K562 (cell line): ENCODE data around the gene FOXA3. TPM values are rescaled to one million over a fixed set of nuclear protein-coding genes. Genes with fewer than 3 reads are reported as not detected.
A peak's percentile ranks its signal among the peaks of the same experiment; 100 is the strongest.

Experiments used
- AFF1 ChIP-seq, 2 experiments: fragments of 450-650 bp; IDR thresholded peaks; 2 replicates each; pipeline ENCODE4 v1.6.1; 2018; ENCODE audit warnings: mild to moderate bottlenecking in 2 of 2, low read depth in 1 of 2; ENCODE audit not compliant: partially characterized antibody in 2 of 2
- BRCA1 ChIP-seq, 2 experiments: fragments of 450-650 bp in 1 of 2; sonication (generic) in 1 of 2; formaldehyde crosslinking in 1 of 2; IDR thresholded peaks; 2 replicates each; pipeline versions ENCODE4 v1.5.0 to v1.6.1; 2017 to 2020; ENCODE audit warnings: mild to moderate bottlenecking in 1 of 2, missing genetic modification reagents in 1 of 2
- FIP1L1 ChIP-seq: fragments of 200-400 bp; formaldehyde crosslinking; IDR thresholded peaks from 2 replicates; pipeline ENCODE4 v1.6.1; 2018; ENCODE audit warnings: mild to moderate bottlenecking, low read depth, low read length; ENCODE audit not compliant: poor library complexity, severe bottlenecking
- HNRNPL ChIP-seq: fragments of 200-400 bp; formaldehyde crosslinking; IDR thresholded peaks from 2 replicates; pipeline ENCODE4 v1.6.1; 2017; ENCODE audit warnings: low read depth, mild to moderate bottlenecking, low read length
- HOXB6 ChIP-seq: fragments of 250-450 bp; sonication (Bioruptor Pico); IDR thresholded peaks from 2 replicates; pipeline ENCODE4 v1.5.1; 2022; ENCODE audit warnings: mild to moderate bottlenecking, borderline replicate concordance
- JUN ChIP-seq, 2 experiments: sonication (generic) in 1 of 2; formaldehyde crosslinking in 1 of 2; IDR thresholded peaks; 2 replicates each; pipeline versions ENCODE4 v1.6.1 to v1.8.0; 2012 to 2022; ENCODE audit warnings: borderline replicate concordance in 2 of 2, mild to moderate bottlenecking in 2 of 2, improper control_type of control experiment in 1 of 2, low read depth in 1 of 2, low read length in 1 of 2, missing genetic modification reagents in 1 of 2
- MTA3 ChIP-seq: fragments of 450-650 bp; formaldehyde crosslinking; IDR thresholded peaks from 2 replicates; pipeline ENCODE4 v1.6.1; 2017; ENCODE audit warnings: mild to moderate bottlenecking, borderline replicate concordance
- OTX1 ChIP-seq: fragments of 450-650 bp; formaldehyde crosslinking; IDR thresholded peaks from 2 replicates; pipeline ENCODE4 v1.4.0; 2022; ENCODE audit warnings: mild to moderate bottlenecking
- PHF8 ChIP-seq: fragments of 200-600 bp; sonication (generic); IDR thresholded peaks from 2 replicates; pipeline ENCODE4 v1.6.1; 2012; ENCODE audit warnings: mixed run types, mild to moderate bottlenecking, inconsistent platforms, low read length, moderate library complexity, borderline replicate concordance
- PKNOX1 ChIP-seq: fragments of 450-650 bp; IDR thresholded peaks from 2 replicates; pipeline ENCODE4 v1.6.1; 2016
- SRSF3 ChIP-seq: fragments of 200-400 bp; formaldehyde crosslinking; IDR thresholded peaks from 2 replicates; pipeline ENCODE4 v1.6.1; 2016; ENCODE audit warnings: mild to moderate bottlenecking, low read length, moderate library complexity; ENCODE audit not compliant: insufficient read depth
- ZBTB1 ChIP-seq: sonication (generic); formaldehyde crosslinking; IDR thresholded peaks from 2 replicates; pipeline ENCODE4 v1.8.1; 2023; ENCODE audit warnings: missing genetic modification reagents, low read depth, mild to moderate bottlenecking, borderline replicate concordance
- ZBTB12 ChIP-seq: fragments of 250-450 bp; sonication (Bioruptor Pico); IDR thresholded peaks from 2 replicates; pipeline ENCODE4 v1.4.0; 2020
- ZBTB17 ChIP-seq: fragments of 450-650 bp; formaldehyde crosslinking; IDR thresholded peaks from 2 replicates; pipeline ENCODE4 v1.4.0; 2020; ENCODE audit warnings: mild to moderate bottlenecking
- ZBTB34 ChIP-seq: fragments of 250-450 bp; sonication (Bioruptor Pico); IDR thresholded peaks from 2 replicates; pipeline ENCODE4 v1.8.0; 2021; ENCODE audit warnings: mild to moderate bottlenecking, moderate library complexity
- ZNF124 ChIP-seq: sonication (generic); formaldehyde crosslinking; IDR thresholded peaks from 2 replicates; pipeline ENCODE4 v1.8.1; 2022; ENCODE audit warnings: missing genetic modification reagents
- ZNF274 ChIP-seq: IDR thresholded peaks from 2 replicates; pipeline ENCODE4 v1.6.1; 2011; ENCODE audit warnings: low read depth, mild to moderate bottlenecking, low read length, moderate library complexity, borderline replicate concordance
- ZNF436 ChIP-seq: fragments of 250-450, 450-650 bp; sonication (Bioruptor Pico); formaldehyde crosslinking; IDR thresholded peaks from 2 replicates; pipeline ENCODE4 v1.7.0; 2020; ENCODE audit warnings: mild to moderate bottlenecking
- polyA plus RNA-seq, 8 experiments: library from polyadenylated mRNA; depleted of rRNA in 4 of 8; stranded (reverse) in 5 of 8; unstranded in 3 of 8; fragments of >200 nt; fragmentation: Nextera tagmentation in 2 of 8; fragmentation: Illumina TruSeq in 1 of 8; extraction: Ambion mirVana in 2 of 8; extraction: Trizol in 1 of 8; gene quantifications; 2 replicates each; pipeline versions ENCODE4 v1.2.1 to v1.2.3, GENCODE V29; 2011 to 2014; ENCODE audit warnings: inconsistent platforms in 1 of 8, missing spikeins in 1 of 8
- total RNA-seq, 7 experiments: library from RNA; depleted of rRNA in 6 of 7; stranded (reverse); fragments of >200 nt in 6 of 7; fragmentation: Illumina TruSeq in 2 of 7; extraction: Trizol in 2 of 7; gene quantifications; 2 replicates each; pipeline versions ENCODE4 v1.2.1 to v1.2.3, GENCODE V29; 2011 to 2021; ENCODE audit warnings: low replicate concordance in 1 of 7

The FOXA3 gene
- total and polyA plus RNA-seq, 9 of the 15 experiments (the other 6 are each of a cell fraction or from before 2014, with no cell fraction given) = 1.3 to 15.5 (median 4.7) TPM

GRCh38 chr19:45882652-45883585, 18.8 kb downstream of the FOXA3 start (continued):
- TF ChIP-seq AFF1 (IDR thresholded peaks at IDR 0.05; ENCODE audit: low read depth in 1 of 2, partially characterized antibody in 2 of 2) (peak in 1 of 2 experiments; percentile 71), ZBTB17 (CRISPR knock-in tag) (no peak), ZBTB12 (CRISPR knock-in tag) (no peak), HNRNPL (no peak), ZBTB1 (CRISPR knock-in tag) (no peak), SRSF3 (no peak), FIP1L1 (peak; percentile 50), ZNF436 (CRISPR knock-in tag) (no peak), JUN (IDR thresholded peaks at IDR 0.05; ENCODE audit: borderline replicate concordance, low read depth, low read length) (0 out of 2 replicates have a peak, but pooled peaks have one; percentile 48), JUN (CRISPR knock-in tag; IDR thresholded peaks at IDR 0.05; ENCODE audit: borderline replicate concordance) (0 out of 2 replicates have a peak, but pooled peaks have one; percentile 33), OTX1 (CRISPR knock-in tag) (no peak), PHF8 (peak; percentile 41; the same call in 1 of the 2 replicates), HOXB6 (no peak), ZNF124 (CRISPR knock-in tag) (no peak), MTA3 (peak; percentile 92), BRCA1 (IDR thresholded peaks at IDR 0.05) (no peak), BRCA1 (CRISPR knock-in tag; IDR thresholded peaks at IDR 0.05) (no peak), ZBTB34 (CRISPR knock-in tag) (no peak), PKNOX1 (no peak), ZNF274 (no peak)
